GM18505 (cell line): Measurements from ENCODE around the gene MT1G.
"Not testable (repeated sequence)": the region's sequence is repeated elsewhere in the genome, so short reads cannot be mapped to it uniquely, and the experiment has no call there.

Experiments used
- ATAC-seq: cut with Tn5 transposase; IDR thresholded peaks from one replicate; pipeline ENCODE4 v1.9.1; 2021; ENCODE audit not compliant: unreplicated experiment
- POLR2A ChIP-seq: IDR thresholded peaks from 4 replicates; pipeline ENCODE4 v1.6.1; 2011; ENCODE audit warnings: borderline replicate concordance; ENCODE audit not compliant: insufficient read depth, insufficient read length; ENCODE audit errors: extremely low read depth

MT1G gene

GRCh38 chr16:56667581-56668571 is at the start of gene MT1G:
Gene MT1G, minus strand, starts transcription at chr16:56668065. Its CDS starts 72 bp downstream, at chr16:56667993.
- no peak for ATAC-seq
- TF ChIP-seq POLR2A, result no peak

DNA sequence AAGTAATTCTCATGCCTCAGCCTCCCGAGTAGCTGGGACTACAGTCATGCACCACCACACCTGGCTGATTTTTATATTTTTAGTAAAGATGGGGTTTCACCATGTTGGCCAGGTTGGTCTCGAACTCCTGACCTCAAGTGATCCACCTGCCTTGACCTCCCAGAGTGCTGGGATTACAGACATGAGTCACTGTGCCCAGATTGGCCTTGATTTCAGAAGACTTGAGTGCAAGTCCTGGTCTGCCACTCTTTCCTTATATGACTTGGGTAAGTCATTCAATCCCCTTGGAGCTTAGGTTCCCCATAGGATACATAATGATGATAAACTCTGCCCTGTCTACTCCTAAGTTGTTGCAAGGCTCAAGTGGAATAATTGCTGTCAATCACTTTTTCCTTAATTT is 49.7 kb upstream of the MT1G start:
- not testable (repeated sequence) for ATAC-seq

GRCh38 chr16:56716761-56717160 is 48.9 kb upstream of the MT1G start:
- no peak for ATAC-seq
- no peak for TF ChIP-seq POLR2A

DNA sequence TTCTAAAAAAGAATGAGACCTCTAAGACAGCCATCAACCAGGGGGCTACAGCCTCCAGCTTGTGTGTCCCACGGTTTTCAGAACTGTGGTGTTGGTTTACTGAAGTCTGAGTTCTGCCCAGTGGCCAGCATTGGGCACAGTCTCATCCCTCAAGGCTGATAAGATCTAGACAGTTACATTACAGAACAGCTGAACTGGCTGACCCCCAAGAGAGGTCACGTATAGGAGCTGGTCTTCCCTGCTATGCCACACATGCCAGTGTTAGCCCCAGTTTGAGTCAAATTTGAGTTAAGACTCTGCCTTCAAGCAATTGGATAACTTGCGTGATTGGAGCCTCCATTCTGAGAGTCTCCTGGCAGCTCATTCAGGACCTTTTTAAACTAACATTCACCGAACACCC is 47.3 kb upstream of the MT1G start:
- TF ChIP-seq POLR2A, result no peak
- ATAC-seq, result no peak

GRCh38 chr16:56713794-56714193 is 45.9 kb upstream of the MT1G start:
- no peak for ATAC-seq
- no peak for TF ChIP-seq POLR2A

- no peak for ATAC-seq
- TF ChIP-seq POLR2A, result no peak
Observed at GRCh38 chr16:56711862-56712261, 44.0 kb upstream of the MT1G start.

DNA sequence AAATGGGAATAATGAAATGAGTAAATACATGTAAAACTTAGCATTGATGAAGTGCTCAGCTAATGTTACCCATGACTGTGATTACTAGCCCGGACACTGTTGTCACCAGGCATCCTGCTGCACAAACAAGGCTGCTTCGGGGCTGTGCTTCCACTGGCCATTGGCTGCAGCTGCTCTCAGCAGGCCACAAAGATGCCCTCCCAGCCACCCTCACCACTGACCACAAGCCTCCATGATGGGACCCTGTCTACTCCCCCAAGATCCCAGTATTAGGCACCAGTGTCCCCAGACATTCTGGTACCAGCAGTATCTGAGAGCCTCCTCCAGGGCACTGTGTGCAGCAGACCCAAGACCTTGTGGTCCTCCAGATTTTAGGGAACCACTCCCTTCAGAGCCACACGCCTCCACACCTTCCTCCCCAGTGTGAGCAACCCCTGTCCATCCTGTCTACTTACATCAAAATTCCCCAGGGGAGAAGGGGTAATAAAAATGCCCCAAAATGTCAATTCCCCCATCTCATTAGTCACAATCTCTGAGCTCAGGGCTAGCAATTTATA is 42.4 kb upstream of the MT1G start:
- no peak for ATAC-seq
- no peak for TF ChIP-seq POLR2A

- ATAC-seq, result no peak
- no peak for TF ChIP-seq POLR2A
Observed at GRCh38 chr16:56709443-56710040, 41.7 kb upstream of the MT1G start.

GRCh38 chr16:56708525-56709442 is 40.9 kb upstream of the MT1G start:
- ATAC-seq, result no peak
- no peak for TF ChIP-seq POLR2A

GRCh38 chr16:56702836-56703235 is 35.0 kb upstream of the MT1G start:
- ATAC-seq, result no peak
- TF ChIP-seq POLR2A, result no peak

- TF ChIP-seq POLR2A, result no peak
Observed at GRCh38 chr16:56701534-56701933, 33.7 kb upstream of the MT1G start.

DNA sequence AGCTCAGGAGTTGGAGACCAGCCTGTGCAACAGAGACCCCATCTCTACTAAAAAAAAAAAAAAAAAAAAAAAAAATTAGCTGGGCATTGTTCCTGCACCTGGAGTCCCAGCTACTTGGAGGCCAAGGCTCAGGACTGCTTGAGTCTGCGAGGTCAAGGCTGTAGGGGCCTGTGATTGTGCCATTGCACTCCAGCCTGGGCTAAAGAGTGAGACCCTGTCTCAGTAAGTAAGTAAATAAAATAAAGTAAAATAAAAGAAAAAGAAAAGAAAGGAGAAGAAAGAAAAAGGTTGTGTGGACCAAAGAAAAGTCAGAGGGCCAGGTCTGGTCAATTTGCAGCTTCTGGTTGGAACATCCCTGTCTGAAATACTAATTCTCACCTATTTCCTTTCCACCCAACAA is 32.8 kb upstream of the MT1G start:
- ATAC-seq, result no peak
- TF ChIP-seq POLR2A, result no peak

More at GRCh38 chr16:56701534-56701933, 33.7 kb upstream of the MT1G start:
- ATAC-seq, result no peak

DNA sequence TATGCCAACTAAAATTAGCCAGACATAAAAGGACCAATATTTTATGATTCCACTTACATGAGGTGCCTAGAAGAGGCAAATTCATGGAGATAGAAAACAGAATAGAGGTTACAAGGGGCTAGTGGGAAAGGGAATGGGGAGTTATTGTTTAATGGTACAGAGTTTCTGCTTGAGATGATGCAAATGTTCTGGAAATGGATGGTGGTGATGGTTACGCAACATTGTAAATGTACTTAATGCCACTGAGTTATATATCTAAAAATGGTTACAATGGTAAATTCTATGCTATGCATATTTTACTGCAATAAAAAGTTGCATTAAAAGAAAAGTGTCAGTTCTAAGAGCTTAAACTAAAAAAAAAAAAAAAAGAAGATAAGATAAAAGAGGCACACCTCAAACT is 32.3 kb upstream of the MT1G start:
- ATAC-seq, result no peak
- TF ChIP-seq POLR2A, result no peak

- no peak for TF ChIP-seq POLR2A
- ATAC-seq, result no peak
Observed at GRCh38 chr16:56697456-56698155, 29.7 kb upstream of the MT1G start.
